HFF-Myc (cell line): ENCODE data around the gene MCF2L2.

Experiments
- DNase-seq: peaks from one replicate; pipeline ENCODE4 v3.0.0-alpha.2; 2011; ENCODE audit warnings: low read depth; ENCODE audit errors: extremely low read depth
- H3K4me3 ChIP-seq: replicated peaks from 2 replicates; pipeline ENCODE4 v1.5.1; 2011; ENCODE audit warnings: low read depth, mild to moderate bottlenecking, control low read depth, low read length
- CTCF ChIP-seq: IDR thresholded peaks from 2 replicates; pipeline ENCODE4 v1.5.1; 2012; ENCODE audit warnings: mild to moderate bottlenecking, low read depth, low read length, control low read depth; ENCODE audit errors: missing control alignments

Gene MCF2L2

DNA sequence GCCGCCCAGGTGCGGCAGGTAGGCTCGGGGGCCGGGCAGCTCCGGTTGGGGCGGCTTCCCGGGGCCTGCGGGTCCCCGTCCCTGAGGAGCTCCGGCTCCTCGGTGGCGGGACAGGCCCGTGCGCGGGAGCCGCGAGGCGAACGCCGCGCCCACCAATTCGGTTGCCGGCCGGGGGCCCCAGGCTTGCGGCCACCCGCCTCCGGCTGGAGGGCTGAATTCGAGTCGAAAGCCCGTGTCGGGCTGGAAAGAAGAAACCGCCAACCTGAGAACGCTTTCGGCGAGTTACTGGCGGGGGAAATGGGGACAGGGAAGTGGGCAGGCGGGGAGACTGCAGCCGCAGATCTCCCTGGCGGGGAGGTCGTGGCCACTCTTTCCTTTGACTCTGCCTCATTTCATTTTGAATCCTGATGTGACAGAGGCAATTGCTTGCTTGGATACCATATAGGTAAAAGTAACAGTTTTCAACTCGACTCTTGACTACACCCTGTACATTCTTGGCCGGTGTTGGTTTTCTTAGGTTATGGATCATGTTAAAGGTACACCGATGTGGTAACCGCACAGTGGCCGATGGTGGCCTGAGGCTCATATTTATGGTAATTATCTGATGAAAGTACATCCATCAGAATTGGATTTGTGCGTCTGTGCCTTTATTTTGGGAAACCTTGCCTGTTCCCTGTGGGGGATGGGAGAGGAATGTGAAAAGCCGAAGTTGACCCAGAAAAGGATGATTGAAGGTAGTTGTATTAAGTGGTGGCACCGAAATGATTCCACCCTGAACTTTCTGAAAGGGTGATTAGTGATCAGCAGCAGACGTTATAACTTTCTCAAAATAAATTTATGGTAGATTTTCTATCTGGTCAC, 173.7 kb downstream of the MCF2L2 start:
- no peak for DNase-seq
- no peak for TF ChIP-seq CTCF
- H3K4me3 ChIP-seq = peak overlapping the region; percentile 72

DNA sequence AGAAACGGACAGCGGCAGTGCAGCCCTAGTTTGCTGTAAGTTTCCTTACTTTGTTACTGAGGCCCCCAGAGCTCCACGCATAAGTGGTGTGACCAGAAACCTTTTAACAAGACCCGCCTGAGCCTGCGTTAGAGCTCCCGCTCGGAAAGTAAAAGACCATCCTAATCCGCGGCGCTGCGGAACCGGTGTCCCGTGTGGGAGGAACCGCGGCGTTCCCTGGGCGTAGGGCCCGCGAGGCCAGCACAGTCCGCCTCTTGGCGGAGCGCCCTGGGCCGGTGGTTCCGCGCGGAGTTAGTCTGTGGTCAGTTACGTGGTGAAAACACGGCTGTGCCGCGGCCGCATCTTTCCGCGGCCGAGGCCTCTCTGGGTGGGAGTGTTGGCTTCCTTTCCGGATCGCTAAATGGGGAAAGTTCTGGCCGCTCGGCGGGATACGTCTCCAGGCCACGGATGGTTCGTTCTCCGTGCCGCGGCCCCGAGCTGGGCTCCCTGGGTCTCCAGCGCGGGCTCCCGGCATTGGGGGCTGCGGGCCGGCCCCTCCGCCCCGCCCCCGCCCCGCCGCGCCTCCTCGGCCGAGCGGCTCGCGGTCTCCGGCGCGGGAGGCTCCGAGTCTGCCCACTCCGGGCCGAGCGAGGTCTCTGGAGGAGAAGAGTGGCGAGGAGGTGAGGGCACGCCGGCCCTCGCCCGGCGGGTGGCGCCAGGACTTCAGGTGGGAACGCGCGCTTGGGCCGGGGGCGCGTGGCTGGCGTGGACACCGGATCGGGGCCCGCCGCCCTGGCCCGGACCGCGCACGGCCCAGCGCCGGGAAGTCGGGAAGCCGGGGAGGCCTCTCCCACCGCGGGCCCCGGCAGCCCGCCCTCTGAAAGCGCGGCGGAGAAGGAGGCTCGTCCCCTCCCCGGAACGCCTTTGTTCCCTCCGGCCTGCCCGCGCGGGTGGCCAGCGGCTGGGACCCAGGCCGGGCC, 174.6 kb downstream of the MCF2L2 start:
- DNase-seq = no peak
- H3K4me3 ChIP-seq = peak overlapping the region; percentile 72
- TF ChIP-seq CTCF = no peak

DNA sequence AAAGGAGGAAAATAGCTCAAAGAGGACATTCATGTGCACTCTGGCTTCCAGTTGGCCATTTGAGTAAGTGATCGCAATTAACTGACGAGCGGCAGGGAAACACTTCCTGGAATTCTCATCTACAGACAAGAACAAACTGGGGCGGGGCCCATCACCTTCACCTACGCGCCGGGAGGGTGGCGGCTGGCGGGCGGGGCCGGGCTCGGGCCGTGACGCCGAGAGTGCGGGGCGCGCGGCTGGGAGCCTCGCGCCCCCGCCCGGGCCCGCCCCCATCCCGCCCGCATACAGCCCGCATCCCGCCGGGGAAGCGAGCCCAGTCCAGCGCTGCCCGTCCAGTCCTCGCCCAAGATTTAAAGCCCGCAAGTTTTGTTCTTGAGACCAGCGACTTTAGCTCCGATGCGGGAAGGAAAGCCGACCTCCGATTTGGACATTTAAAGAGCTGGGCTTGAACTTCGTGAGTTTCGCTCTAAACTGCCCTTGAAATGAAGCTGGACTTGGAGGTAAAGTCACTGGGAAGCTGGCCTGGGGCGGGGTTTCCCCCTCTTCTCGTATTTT, 175.4 kb downstream of the MCF2L2 start, which contains the start of gene B3GNT5:
TSS of gene B3GNT5 (plus strand) at position 281 of the 555 bp plus-strand sequence. CDS start 16,546 bp downstream, outside the sequence.
- DNase-seq = no peak
- peak within 1 kb of the TSS; percentile 72 for H3K4me3 ChIP-seq
- TF ChIP-seq CTCF = no peak

DNA sequence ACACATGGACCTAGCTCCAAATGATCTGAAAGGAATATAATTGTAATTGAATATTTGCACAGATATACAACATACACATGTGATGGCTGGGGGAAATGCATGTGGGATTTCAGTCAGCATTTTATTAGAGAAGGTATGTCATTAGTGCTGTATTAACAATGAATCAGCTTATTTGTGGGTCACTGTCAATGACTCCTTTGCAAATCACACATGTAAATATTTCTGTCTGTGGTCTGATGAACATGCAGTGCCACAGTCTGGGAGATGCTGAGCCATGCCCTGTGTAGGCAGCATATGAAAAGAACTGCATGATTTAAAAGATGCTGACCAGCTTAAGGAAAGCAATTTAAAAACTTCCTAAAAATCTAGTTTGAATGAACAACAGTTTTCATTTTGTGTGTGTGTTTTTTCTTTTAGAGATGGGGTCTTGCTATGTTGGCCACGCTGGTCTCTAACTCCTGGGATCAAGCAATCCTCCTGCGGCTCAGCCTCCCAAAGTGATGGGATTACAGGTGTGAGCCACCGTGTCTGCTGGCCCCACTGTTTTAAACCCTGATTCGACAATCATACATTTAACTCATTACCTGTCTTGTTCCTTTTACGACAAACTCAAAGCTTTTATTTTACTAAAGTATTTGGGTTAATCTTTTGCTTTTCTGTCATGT, 176.2 kb downstream of the MCF2L2 start:
- no peak overlapping the region for H3K4me3 ChIP-seq
- no peak for TF ChIP-seq CTCF
- no peak for DNase-seq

DNA sequence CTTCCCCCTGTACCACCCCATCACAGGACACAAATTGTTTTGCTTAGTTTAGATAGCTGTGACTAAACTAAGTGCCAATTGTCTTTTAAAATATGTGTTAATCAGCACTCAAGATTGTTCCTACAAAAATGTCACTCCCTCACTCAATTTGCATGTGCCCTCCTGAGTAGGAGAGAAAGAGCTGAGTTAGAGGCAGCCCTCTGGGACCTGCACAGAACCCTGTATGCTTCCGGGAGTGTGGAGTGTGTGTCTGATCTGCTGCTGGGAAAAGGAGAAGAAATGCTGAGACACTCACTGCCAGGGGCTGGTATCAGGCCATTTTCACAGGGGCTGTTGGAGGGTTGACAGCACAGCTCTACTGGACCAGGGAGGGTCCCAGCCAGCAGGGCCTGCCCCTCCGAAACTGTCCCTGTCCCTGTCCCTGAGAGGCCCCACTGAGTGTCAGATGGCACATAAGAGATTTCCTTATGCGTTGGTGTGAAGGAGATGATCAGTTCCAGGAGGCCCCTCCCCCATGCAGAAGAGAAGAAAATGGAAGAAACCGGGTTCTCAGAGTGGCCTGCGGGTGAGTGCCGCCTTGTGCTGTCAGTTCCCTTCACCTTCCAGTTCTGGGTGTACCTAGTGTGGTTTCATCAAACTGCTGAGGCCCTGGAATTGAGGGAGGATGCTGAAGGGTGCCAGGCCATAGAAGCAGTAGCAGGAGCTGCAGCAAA, 179.3 kb downstream of the MCF2L2 start:
- H3K4me3 ChIP-seq = no peak overlapping the region
- DNase-seq = no peak
- TF ChIP-seq CTCF = no peak
